NCI-H524 treated with DMSO at 0.1 percent for 48 hours (cell line): ENCODE measurements around the gene KDM2A.
A peak's percentile ranks its signal among the peaks of the same experiment; 100 is the strongest.

Experiments used
- DNase-seq: peaks from one replicate; lab custom pipeline; 2025; lab: John Stamatoyannopoulos, UW

The KDM2A gene

GRCh38 chr11:67118801-67119584 is at the start of gene KDM2A:
KDM2A (plus strand) TSS chr11:67119263; CDS start chr11:67121317, 2,054 bp downstream.
- DNase-seq, result peak; percentile 81

DNA sequence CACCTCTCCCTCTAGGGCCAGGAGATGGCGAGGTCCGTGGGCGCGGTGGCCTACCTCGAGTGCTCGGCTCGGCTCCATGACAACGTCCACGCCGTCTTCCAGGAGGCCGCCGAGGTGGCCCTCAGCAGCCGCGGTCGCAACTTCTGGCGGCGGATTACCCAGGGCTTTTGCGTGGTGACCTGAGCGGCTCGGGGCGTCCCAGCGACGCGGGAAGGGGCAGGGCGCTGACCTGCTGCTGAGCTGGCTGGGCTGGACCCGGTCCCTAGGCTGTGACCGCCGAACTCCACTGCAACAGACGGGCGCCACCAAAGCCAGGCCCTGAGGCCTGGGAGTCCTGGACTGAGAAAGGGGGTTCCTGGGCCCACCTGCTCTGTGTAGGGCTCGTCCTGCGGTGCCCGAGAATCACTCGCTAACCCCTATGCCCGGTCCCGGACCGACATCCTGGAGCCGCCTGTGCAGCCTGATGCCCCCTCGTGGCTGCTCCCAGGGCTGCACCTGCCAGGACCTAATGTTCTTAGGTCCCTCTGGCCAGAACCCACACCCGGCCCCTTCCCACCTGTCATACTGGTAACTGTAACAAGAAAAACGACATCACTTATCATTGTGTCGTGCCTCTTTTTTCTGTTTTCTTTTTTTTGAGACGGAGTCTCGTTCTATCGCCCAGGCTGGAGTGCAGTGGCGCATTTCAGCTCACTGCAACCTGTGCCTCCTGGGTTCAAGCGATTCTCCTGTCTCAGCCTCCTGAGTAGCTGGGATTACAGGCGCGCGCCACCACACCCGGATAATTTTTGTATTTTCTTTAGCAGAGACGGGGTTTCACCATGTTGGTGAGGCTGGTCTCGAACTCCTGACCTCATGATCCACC is 47.4 kb upstream of the KDM2A start:
- DNase-seq, result no peak

DNA sequence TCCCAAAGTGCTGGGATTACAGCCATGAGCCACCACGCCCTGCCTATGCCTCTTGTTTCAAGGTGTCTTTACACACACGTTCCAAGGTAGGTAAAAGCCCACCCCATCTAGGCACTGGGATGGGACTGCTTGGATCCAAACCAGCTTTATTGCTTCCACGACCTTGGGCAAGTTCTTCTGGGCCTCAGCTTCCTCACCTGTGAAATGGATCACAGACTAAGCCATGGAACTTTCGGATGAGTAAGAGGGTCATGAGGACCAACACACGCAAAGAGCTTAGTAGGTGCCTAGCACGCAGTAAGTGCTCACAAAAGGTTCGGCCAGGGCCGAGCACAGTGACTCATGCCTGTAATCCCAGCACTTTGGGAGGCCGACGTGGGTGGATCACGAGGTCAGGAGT is 46.8 kb upstream of the KDM2A start:
- DNase-seq, result no peak

GRCh38 chr11:67073908-67074307 is 45.2 kb upstream of the KDM2A start:
- DNase-seq, result no peak

- DNase-seq, result no peak
Measured at GRCh38 chr11:67076202-67076601, 42.9 kb upstream of the KDM2A start.

DNA sequence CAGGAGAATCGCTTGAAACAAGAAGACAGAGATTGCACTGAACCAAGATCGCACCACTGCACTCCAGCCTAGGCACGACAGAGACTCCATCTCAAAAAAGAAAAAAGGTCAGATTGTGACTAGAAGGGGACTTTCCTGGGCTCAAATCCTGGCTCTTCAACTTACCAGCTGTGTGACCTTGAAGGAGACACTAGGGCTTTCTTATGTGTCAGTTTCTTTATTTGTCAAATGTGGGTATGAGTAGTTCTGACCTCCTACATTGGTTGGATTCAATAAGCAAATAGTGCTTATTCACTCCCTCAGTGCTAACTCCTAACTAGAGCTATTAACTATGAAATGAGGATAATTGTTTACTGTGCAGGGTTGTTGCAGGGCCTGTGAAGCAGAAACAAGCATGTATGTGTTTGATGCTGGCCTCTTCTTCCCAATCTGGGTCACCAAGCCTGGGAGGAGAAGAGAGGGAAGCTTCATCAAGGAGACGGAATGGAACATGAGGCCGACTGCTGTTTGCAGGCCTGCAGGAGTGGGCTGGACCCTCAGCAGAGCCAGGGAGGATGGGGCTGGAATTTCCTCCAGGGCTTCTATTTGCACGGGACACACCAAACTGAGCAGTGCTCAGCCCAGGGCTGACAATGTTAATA is 39.9 kb upstream of the KDM2A start:
- DNase-seq, result no peak

- DNase-seq, result no peak
Measured at GRCh38 chr11:67082071-67082791, 36.8 kb upstream of the KDM2A start.

- DNase-seq, result no peak
Measured at GRCh38 chr11:67083786-67084366, 35.2 kb upstream of the KDM2A start.

DNA sequence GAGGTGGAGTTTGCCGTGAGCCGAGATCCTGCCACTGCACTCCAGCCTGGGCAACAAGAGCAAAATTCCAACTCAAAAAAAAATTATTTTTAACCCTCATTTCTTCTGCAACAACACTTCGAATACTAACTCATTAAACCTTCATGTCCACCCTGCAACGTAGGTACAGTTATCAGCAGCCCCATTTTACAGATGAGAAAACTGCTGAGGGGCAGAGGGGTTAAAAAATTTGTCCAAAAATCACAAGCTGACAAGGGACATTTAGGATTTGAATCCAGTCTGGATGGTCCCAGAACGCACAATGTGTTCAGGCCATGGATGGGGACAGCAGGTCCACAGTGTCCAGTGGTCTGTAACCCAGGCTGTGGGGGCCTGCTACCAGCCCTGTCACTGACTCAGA is 33.4 kb upstream of the KDM2A start:
- DNase-seq, result no peak

DNA sequence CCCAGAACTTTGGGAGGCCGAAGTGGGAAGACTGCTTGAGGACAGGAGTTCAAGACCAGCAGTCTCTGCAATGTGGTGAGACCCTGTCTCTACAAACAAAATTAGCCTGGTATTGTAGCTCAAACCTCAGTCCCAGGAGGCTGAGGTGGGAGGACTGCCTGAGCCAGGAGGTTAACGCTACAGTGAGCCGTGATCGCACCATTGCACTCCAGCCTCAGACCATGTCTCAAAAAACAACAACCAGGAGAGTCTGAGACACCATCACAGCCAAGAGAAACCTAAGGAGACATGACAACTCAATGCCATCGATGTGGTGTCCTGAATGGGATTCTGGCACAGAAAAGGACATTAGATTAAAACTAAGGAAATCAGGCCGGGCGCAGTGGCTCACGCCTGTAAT is 28.3 kb upstream of the KDM2A start:
- no peak for DNase-seq

- no peak for DNase-seq
Measured at GRCh38 chr11:67095214-67095507, 23.9 kb upstream of the KDM2A start.

DNA sequence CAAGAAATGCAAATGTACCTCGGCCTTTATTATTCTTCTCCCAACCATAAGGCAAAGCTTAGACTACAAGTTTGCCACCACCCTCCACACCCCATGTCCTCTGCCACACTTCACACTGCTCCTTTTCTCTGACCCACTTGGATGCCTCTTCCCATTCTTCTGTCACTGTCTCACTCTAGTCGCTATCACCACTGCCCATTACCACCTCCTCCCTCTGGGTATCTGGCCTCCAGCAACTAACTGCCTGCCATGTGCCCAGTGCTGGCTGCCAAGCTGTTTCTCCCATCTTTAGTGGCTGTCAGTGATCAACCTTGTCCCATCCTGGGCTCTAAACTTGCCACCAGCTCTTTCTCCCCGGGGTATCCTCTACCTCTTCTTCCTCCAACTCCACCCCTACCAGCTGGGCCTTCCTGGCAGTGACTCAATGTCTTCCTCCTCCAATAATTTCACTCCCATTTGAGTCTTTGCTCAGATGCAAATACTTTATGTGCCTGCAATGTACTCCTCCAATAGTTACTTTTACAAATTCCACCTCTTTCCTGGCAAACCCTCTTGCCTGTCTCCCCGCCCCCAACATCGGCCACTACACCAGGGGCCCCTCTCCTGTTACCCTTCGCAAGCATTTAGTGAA is 20.1 kb upstream of the KDM2A start:
- DNase-seq, result no peak

DNA sequence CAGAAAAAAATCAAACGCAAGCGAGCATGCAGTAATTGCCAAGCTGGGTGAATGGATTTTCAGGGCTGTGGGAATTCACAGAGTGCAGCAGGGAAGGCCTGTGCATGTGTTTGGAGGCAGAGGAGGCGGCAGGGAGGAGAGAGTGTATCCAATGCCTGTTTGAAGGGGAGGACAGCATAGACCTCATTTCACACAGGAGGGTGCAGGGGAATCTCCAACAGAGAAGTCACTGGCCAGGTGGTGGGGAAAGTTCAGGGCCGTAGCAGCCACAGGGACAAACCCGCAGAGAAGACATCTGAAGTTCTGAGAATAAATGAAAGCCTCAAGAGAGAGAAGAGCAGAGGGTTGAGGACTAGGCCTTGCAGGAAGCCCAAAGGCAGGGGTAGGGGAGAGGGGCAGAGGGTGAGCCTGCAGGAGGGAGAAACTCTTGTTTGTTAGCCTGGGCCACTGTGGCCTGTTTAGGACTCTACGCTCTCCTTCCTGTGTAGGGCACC is 19.2 kb upstream of the KDM2A start:
- DNase-seq, result no peak

DNA sequence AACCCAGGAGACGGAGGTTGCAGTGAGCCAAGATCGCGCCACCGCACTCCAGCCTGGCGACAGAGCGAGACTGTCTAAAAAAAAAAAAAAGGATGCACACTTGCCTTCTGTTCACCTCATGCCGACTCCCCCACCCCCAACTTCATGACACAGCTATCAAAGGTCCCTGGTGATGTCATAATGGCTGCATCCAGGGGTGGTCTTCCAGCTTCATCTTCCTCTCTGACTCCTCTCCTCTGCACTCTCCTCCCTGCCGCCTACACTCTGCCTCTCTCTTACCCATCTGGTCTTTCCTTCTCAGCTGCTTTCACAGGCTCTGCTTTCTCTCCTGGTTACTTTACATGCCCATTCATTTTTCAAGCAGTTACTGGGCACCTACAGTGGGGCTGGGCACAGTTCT is 16.4 kb upstream of the KDM2A start:
- DNase-seq, result no peak

DNA sequence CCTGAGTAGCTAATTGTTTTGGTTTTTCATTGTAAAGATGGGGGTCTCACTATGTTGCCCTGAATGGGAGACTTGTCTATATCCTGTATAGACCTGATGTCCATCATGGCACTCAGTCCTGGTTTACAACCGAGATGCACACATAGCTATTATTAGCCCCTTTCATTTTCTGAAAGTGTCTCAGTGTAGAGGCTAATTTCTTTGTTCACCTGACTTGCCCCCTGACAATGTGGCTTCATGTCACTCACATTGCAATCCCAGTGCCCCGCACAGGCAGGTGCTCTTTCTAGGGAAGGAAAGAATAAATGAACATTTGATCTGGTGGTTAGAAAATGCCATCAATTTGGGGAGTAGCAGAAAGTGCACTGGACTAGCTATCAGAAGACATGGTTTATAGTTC is 13.1 kb upstream of the KDM2A start:
- no peak for DNase-seq

DNA sequence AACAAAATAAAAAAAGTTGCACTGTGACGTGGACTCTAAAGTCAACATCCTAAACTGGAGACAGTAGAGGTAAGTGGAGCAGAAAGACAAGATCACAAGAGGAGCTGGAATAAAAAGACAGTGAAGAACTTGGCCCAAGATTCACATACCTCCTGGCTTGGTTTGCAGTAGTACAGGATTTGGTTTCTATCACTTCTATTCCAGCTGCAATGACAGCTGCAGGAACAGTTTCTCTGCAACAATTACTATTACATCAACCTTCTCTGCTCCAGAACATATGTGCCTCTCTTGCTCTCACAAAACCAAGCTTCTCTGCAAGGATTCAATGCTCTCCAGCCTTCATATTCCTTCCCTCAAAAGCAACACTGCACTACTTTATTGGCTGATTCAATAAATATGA is 7.8 kb upstream of the KDM2A start:
- DNase-seq, result no peak

- DNase-seq, result no peak
Measured at GRCh38 chr11:67113231-67113721, 5.8 kb upstream of the KDM2A start.

DNA sequence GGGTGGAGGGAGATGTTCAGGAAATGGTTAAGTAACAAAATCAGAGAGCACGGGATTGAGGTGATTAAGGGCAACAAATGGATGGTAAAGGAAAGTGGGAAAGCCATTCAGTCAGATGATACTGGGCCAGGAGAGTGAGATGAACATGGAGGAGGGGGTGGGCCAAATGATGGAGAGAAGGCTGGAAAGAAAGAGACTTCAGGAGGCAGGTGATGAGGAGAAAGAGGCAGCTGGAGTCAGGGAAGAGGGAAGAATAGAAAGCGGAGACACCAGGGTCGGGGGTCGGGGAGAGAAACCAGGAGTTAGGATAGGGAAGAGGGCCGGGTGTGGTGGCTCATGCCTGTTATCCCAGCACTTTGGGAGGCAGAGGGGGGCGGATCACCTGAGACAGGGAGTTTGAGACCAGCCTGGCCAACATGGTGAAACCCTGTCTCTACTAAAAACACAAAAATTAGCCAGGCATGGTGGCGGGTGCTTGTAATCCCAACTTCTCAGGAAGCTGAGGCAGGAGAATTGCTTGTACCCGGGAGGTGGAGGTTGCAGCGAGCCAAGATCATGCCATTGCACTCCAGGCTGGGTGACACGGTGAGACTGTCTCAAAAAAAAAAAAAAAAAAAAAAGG is 4.7 kb upstream of the KDM2A start:
- DNase-seq, result no peak

- no peak for DNase-seq
Measured at GRCh38 chr11:67116758-67117105, 2.3 kb upstream of the KDM2A start.

DNA sequence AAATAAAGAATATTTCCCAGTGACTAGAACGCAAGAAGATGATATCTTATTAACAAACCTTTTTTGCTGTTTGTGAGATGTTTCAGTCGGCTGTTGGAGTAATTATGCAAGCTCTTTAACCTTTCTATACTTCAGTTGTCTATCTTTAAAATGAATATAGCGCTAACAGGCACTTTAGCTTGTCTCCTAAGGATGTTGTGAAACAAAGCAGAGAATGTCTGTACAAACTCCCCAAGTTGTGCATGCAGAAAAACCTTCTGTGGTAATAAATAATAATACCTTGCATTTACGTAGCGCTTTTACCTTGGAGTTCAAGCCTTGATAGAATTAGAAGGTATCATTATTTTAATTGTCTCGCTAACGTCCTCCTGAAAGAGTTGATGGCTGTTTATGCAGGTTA is 1.9 kb upstream of the KDM2A start:
- DNase-seq, result no peak

GRCh38 chr11:67117672-67118180 is 1.3 kb upstream of the KDM2A start:
- no peak for DNase-seq
